ENCODE data around the gene LRRK1. TPM values are rescaled to one million over a fixed set of nuclear protein-coding genes. Genes with fewer than 3 reads are reported as not detected.

Gene LRRK1
- polyA plus RNA-seq, 1 of the 3 experiments (the other 2 are of a cell fraction): 6.9 TPM

DNA sequence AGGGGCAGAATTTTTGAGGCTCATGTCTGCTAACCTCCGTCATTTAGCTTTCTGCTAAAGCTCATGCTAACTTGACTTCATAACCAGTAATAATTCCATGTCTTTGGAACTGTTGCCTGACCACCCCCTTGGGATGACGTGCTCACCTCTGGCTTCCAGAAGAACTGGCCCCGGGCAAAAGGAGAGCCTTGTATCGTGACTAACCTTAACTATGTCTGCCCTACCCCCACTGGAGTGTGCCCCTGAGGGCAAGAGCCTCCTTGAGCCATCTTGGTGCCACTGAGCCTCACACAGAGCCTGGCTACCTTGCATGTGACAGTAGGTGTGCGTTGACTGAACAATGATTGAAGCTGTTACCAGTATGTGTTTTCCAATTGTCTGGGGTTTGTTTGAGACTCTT, 4.7 kb downstream of the LRRK1 start:
- Histone ChIP-seq H3F3A (replicated peaks; ENCODE audit: insufficient read depth) (peaks cover 11% of the 10 kb centered on the region), H3K9ac (no peak overlapping the region), H4K20me1 (ENCODE audit: insufficient read depth) (no peaks in the 10 kb centered on the region), H3K4me1 (ENCODE audit: control insufficient read depth in 1 of 2, insufficient read depth in 2 of 2, low read depth in 1 of 2, low read length in 1 of 2) (peaks cover 0 to 10% of the 10 kb centered on the region in 2 experiments; a peak in 1 of 4 replicates), H3K4me2 (no peak overlapping the region), H3K4me3 (ENCODE audit: low read depth in 2 of 2, low read length in 1 of 2) (no peak overlapping the region), H2AFZ (ENCODE audit: low read depth) (no peak overlapping the region), H3K9me3 (no peaks in the 10 kb centered on the region), H3K79me2 (ENCODE audit: insufficient read depth) (peaks cover 4% of the 10 kb centered on the region; the same call in 1 of the 2 replicates), H3K36me3 (replicated peaks in 1 of 2; ENCODE audit: control insufficient read depth in 1 of 2, insufficient read depth in 2 of 2, low read length in 1 of 2) (peaks cover 0 to 13% of the 10 kb centered on the region in 2 experiments), H3K9me2 (no peaks in the 10 kb centered on the region), H3K27me3 (ENCODE audit: insufficient read depth) (no peaks in the 10 kb centered on the region), H3K27ac (ENCODE audit: low read depth in 2 of 2, low read length in 1 of 2) (no peak overlapping the region)
- WGBS (ENCODE audit: low lambda C conversion rate): 88% methylated on average over 3 of the region's 5 CpGs
- ChIA-PET POLR2A (no interaction called here), CTCF (interaction anchor here (0.7 to 1.7 kb wide), 3 partner anchors 13 to 85 kb away, joined by 3 to 5 read pairs (median 5); no protein-coding TSS in a partner anchor)
- DNase-seq: no peak
- no peak for TF ChIP-seq RCOR1 (IDR thresholded peaks at IDR 0.05; ENCODE audit: low read length)

DNA sequence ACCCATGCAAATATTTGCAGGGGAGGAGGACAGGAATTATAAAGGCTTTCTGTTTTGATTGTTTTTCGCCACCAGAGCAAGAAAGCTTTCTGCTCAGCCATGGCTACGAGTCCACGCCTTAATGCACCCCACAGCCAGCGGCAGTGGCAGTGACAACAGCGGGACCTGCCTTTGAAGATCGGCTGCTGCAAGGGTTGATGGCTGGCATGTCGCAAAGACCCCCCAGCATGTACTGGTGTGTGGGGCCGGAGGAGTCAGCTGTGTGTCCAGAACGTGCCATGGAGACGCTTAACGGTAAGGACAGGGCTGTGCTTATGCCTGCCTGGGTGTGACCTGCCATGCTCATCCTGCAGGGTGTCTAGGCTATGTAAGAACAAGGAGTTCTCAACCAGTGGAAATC, 5.3 kb downstream of the LRRK1 start:
- peaks cover 4% of the 10 kb centered on the region; the same call in 1 of the 2 replicates for H3K79me2 ChIP-seq (ENCODE audit: insufficient read depth)
- H3K4me1 ChIP-seq (ENCODE audit: control insufficient read depth in 1 of 2, insufficient read depth in 2 of 2, low read depth in 1 of 2, low read length in 1 of 2): peaks cover 0 to 13% of the 10 kb centered on the region in 2 experiments; a peak in 1 of 4 replicates
- no peaks in the 10 kb centered on the region for H3K27me3 ChIP-seq (ENCODE audit: insufficient read depth)
- H4K20me1 ChIP-seq (ENCODE audit: insufficient read depth): no peaks in the 10 kb centered on the region
- TF ChIP-seq TAF1 (IDR thresholded peaks at IDR 0.05; ENCODE audit: borderline replicate concordance, low read depth, low read length): no peak
- TF ChIP-seq, protein P1, sequence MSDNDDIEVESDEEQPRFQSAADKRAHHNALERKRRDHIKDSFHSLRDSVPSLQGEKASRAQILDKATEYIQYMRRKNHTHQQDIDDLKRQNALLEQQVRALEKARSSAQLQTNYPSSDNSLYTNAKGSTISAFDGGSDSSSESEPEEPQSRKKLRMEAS (IDR thresholded peaks at IDR 0.05; ENCODE audit: low read depth): no peak
- no peak for TF ChIP-seq GABPA (IDR thresholded peaks at IDR 0.05; ENCODE audit: low read depth)
- TF ChIP-seq NFIC (IDR thresholded peaks at IDR 0.05; ENCODE audit: borderline replicate concordance): no peak
- no peak for TF ChIP-seq FOXJ3 (CRISPR knock-in tag; IDR thresholded peaks at IDR 0.05)
- TF ChIP-seq EP300 (IDR thresholded peaks at IDR 0.05; ENCODE audit: borderline replicate concordance in 1 of 2, low read depth in 1 of 2, low read length in 1 of 2): no peak
- TF ChIP-seq YY1 (IDR thresholded peaks at IDR 0.05; ENCODE audit: low read depth): no peak
- TF ChIP-seq TCF12 (IDR thresholded peaks at IDR 0.05): no peak
- no peak for TF ChIP-seq RAD21 (IDR thresholded peaks at IDR 0.05; ENCODE audit: low read length)
- no peak for TF ChIP-seq MEF2A (IDR thresholded peaks at IDR 0.05; ENCODE audit: borderline replicate concordance, low read depth)
- no peak for TF ChIP-seq RXRA (IDR thresholded peaks at IDR 0.05; ENCODE audit: borderline replicate concordance, low read depth)
- TF ChIP-seq TEAD4 (IDR thresholded peaks at IDR 0.05; ENCODE audit: borderline replicate concordance, insufficient read depth): no peak
- no peak for TF ChIP-seq JUND (IDR thresholded peaks at IDR 0.05)
- TF ChIP-seq FOSL2 (IDR thresholded peaks at IDR 0.05; ENCODE audit: borderline replicate concordance, low read depth): no peak
- TF ChIP-seq NRF1 (IDR thresholded peaks at IDR 0.05; ENCODE audit: low read depth, low read length): no peak
- no peak for TF ChIP-seq SMC3 (IDR thresholded peaks at IDR 0.05; ENCODE audit: low read depth, low read length)
- TF ChIP-seq SIN3A (IDR thresholded peaks at IDR 0.05; ENCODE audit: borderline replicate concordance, low read depth, low read length): no peak
- TF ChIP-seq, protein P2, sequence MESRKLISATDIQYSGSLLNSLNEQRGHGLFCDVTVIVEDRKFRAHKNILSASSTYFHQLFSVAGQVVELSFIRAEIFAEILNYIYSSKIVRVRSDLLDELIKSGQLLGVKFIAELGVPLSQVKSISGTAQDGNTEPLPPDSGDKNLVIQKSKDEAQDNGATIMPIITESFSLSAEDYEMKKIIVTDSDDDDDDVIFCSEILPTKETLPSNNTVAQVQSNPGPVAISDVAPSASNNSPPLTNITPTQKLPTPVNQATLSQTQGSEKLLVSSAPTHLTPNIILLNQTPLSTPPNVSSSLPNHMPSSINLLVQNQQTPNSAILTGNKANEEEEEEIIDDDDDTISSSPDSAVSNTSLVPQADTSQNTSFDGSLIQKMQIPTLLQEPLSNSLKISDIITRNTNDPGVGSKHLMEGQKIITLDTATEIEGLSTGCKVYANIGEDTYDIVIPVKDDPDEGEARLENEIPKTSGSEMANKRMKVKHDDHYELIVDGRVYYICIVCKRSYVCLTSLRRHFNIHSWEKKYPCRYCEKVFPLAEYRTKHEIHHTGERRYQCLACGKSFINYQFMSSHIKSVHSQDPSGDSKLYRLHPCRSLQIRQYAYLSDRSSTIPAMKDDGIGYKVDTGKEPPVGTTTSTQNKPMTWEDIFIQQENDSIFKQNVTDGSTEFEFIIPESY (IDR thresholded peaks at IDR 0.05; ENCODE audit: borderline replicate concordance, low read depth): no peak
- TF ChIP-seq, protein P3, sequence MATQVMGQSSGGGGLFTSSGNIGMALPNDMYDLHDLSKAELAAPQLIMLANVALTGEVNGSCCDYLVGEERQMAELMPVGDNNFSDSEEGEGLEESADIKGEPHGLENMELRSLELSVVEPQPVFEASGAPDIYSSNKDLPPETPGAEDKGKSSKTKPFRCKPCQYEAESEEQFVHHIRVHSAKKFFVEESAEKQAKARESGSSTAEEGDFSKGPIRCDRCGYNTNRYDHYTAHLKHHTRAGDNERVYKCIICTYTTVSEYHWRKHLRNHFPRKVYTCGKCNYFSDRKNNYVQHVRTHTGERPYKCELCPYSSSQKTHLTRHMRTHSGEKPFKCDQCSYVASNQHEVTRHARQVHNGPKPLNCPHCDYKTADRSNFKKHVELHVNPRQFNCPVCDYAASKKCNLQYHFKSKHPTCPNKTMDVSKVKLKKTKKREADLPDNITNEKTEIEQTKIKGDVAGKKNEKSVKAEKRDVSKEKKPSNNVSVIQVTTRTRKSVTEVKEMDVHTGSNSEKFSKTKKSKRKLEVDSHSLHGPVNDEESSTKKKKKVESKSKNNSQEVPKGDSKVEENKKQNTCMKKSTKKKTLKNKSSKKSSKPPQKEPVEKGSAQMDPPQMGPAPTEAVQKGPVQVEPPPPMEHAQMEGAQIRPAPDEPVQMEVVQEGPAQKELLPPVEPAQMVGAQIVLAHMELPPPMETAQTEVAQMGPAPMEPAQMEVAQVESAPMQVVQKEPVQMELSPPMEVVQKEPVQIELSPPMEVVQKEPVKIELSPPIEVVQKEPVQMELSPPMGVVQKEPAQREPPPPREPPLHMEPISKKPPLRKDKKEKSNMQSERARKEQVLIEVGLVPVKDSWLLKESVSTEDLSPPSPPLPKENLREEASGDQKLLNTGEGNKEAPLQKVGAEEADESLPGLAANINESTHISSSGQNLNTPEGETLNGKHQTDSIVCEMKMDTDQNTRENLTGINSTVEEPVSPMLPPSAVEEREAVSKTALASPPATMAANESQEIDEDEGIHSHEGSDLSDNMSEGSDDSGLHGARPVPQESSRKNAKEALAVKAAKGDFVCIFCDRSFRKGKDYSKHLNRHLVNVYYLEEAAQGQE (IDR thresholded peaks at IDR 0.05; ENCODE audit: low read depth, low read length): no peak
- H3K36me3 ChIP-seq (replicated peaks in 1 of 2; ENCODE audit: control insufficient read depth in 1 of 2, insufficient read depth in 2 of 2, low read length in 1 of 2): peaks cover 0 to 13% of the 10 kb centered on the region in 2 experiments
- WGBS (ENCODE audit: low lambda C conversion rate): 93% methylated on average over 11 of the region's 11 CpGs
- H3K9ac ChIP-seq: no peak overlapping the region
- no peaks in the 10 kb centered on the region for H3K9me2 ChIP-seq
- CTCF ChIA-PET: interaction anchor here (1.0 to 1.7 kb wide), 2 partner anchors 82 to 84 kb away, joined by 5 read pairs; no protein-coding TSS in a partner anchor
- POLR2A ChIA-PET: no interaction called here
- no peak for DNase-seq
- H3F3A ChIP-seq (replicated peaks; ENCODE audit: insufficient read depth): peaks cover 11% of the 10 kb centered on the region
- no peak overlapping the region for H3K4me3 ChIP-seq (ENCODE audit: low read depth in 2 of 2, low read length in 1 of 2)
- H3K9me3 ChIP-seq: no peaks in the 10 kb centered on the region
- H2AFZ ChIP-seq (ENCODE audit: low read depth): no peak overlapping the region
- no peak overlapping the region for H3K4me2 ChIP-seq
- no peak overlapping the region for H3K27ac ChIP-seq (ENCODE audit: low read depth in 2 of 2, low read length in 1 of 2)
